ENCODE results near the gene EWSR1.

- TF ChIP-seq EZH2 (IDR thresholded peaks at IDR 0.05; ENCODE audit: insufficient read depth, low read length) (no peak), CTCF (IDR thresholded peaks at IDR 0.05; ENCODE audit: insufficient read depth, low read depth, low read length) (no peak)
Measured at GRCh38 chr22:29335656-29336055, 67.6 kb downstream of the EWSR1 start.

Data from astrocyte (in vitro differentiated cells and primary cell).